Nephron progenitor cell (in vitro differentiated cells): ENCODE results near the gene TBC1D22A.

Experiments used
- DNase-seq: peaks from one replicate; pipeline ENCODE4 v3.0.0; 2021
- H3K27ac Mint-ChIP-seq: 2 replicates; pipeline ENCODE4 v1.8.0; 2021; ENCODE audit warnings: mild to moderate bottlenecking, moderate library complexity, mixed read lengths
- H3K27me3 Mint-ChIP-seq: 2 replicates; pipeline ENCODE4 v1.8.0; 2021; ENCODE audit warnings: mild to moderate bottlenecking, low read depth, mixed read lengths; ENCODE audit not compliant: poor library complexity
- H3K36me3 Mint-ChIP-seq: 2 replicates; pipeline ENCODE4 v1.8.0; 2021; ENCODE audit warnings: low read depth, mixed read lengths
- H3K4me1 Mint-ChIP-seq: 2 replicates; pipeline ENCODE4 v1.8.0; 2021; ENCODE audit warnings: mixed read lengths
- H3K4me3 Mint-ChIP-seq: 2 replicates; pipeline ENCODE4 v1.8.0; 2021; ENCODE audit warnings: mild to moderate bottlenecking, moderate library complexity, mixed read lengths
- H3K9me3 Mint-ChIP-seq: 2 replicates; pipeline ENCODE4 v1.8.0; 2021; ENCODE audit warnings: mild to moderate bottlenecking, moderate library complexity, mixed read lengths
- TF ChIP-seq, protein P1 (sequence below): fragments of 200-600 bp; sonication (generic); IDR thresholded peaks from 2 replicates; pipeline ENCODE4 v1.5.0; 2021; ENCODE audit warnings: antibody characterized with exemption

The TBC1D22A gene

DNA sequence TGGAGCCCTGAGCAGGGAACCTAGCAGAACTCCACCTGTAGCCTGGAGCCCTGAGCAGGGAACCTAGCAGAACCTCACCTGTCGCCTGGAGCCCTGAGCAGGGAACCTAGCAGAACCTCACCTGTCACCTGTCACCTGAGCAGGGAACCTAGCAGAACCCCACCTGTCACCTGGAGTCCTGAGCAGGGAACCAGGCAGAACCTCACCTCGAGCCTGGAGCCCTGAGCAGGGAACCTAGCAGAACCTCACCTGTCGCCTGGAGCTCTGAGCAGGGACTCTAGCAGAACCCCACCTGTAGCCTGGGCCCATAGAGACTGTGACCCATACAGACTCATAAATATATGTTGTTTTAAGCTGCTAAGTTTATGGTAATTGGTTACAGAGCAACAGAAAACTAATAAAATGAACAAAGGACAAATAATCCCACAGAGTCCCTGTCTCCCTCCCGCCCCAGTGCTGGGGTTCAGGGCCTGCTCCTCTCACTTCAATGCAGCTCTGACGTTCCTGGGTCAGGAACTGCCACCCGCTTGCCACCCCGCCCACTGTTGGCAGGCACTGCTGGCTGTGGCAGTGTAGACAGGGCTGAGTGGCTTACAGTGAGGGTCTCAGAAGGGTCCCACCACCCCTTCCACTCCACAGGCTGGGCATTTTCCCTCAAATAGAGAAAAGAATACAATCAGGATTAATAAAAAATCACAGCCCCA is 259.1 kb downstream of the TBC1D22A start:
- Mint-ChIP-seq H3K27me3 (no peaks in the 10 kb centered on the region), H3K36me3 (peaks cover 41% of the 10 kb centered on the region), H3K4me1 (peaks cover 4% of the 10 kb centered on the region), H3K27ac (no peak overlapping the region), H3K4me3 (no peak overlapping the region), H3K9me3 (peaks cover 14% of the 10 kb centered on the region)
- DNase-seq: no peak
- TF ChIP-seq, protein P1, sequence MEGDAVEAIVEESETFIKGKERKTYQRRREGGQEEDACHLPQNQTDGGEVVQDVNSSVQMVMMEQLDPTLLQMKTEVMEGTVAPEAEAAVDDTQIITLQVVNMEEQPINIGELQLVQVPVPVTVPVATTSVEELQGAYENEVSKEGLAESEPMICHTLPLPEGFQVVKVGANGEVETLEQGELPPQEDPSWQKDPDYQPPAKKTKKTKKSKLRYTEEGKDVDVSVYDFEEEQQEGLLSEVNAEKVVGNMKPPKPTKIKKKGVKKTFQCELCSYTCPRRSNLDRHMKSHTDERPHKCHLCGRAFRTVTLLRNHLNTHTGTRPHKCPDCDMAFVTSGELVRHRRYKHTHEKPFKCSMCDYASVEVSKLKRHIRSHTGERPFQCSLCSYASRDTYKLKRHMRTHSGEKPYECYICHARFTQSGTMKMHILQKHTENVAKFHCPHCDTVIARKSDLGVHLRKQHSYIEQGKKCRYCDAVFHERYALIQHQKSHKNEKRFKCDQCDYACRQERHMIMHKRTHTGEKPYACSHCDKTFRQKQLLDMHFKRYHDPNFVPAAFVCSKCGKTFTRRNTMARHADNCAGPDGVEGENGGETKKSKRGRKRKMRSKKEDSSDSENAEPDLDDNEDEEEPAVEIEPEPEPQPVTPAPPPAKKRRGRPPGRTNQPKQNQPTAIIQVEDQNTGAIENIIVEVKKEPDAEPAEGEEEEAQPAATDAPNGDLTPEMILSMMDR: no peak

DNA sequence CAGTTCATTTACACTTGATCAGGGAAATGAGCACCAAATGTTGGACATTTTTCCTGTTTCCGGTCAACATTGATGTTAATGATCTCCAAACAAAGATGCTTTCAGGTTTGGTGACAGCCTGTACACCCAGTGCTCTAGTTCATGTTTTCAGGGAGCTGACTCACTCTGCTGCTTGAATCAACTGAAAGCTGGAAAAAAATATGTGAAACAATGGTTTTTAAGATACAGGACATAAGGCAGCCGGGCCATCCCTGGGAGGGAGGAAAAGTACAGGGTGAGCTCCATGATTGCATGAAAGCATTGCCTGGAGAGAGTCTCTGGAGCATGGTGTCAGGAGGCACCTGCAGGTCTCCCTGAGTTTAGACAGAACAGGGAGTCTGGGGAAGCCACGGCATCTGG is 259.6 kb downstream of the TBC1D22A start:
- no peak for DNase-seq
- Mint-ChIP-seq H3K4me1 (no peaks in the 10 kb centered on the region), H3K9me3 (peaks cover 14% of the 10 kb centered on the region), H3K27me3 (no peaks in the 10 kb centered on the region), H3K4me3 (no peak overlapping the region), H3K36me3 (peaks cover 41% of the 10 kb centered on the region), H3K27ac (no peak overlapping the region)
- TF ChIP-seq, protein P1: no peak

DNA sequence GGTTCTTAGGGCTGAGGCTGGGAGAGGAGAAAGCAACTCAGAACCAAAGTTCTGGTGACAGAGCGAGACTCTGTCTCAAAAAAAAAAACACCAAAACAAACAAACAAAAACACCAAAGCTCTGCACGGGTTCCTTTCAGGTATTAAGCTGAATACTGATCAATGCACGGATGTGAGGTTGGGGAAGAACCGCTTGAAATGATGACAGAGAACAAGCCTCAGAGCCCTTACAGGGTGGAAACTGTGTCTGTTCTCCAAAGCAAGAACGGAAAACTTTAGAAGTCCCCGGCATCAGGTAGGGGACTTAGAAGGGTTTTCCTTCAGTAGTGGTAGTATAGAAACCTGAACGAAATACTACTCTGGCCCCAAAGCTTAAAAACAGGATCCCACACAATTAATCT is 260.0 kb downstream of the TBC1D22A start:
- no peak overlapping the region for H3K27ac Mint-ChIP-seq
- H3K27me3 Mint-ChIP-seq: no peaks in the 10 kb centered on the region
- DNase-seq: no peak
- H3K9me3 Mint-ChIP-seq: peaks cover 14% of the 10 kb centered on the region
- peaks cover 41% of the 10 kb centered on the region for H3K36me3 Mint-ChIP-seq
- H3K4me3 Mint-ChIP-seq: no peak overlapping the region
- H3K4me1 Mint-ChIP-seq: no peaks in the 10 kb centered on the region
- TF ChIP-seq, protein P1: no peak

DNA sequence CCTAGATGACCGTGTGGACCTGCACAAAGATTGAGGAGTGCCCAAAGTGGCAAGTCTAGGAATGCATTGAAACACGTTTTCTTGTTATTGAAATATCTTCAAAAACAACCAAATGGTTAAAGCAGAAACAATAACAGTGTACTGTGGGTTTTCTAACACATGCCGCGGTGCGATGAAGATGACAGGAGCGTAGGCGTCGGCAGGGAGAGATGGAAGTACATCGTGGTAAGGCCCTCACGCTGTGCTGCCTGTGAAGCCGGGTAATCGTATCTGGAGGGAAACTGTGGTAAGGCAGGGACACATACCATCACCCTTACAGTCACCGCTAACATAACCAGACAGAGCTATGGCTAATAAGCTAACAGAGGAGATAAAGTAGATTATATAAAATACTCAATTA is 261.4 kb downstream of the TBC1D22A start:
- Mint-ChIP-seq H3K36me3 (peaks cover 41% of the 10 kb centered on the region), H3K9me3 (peaks cover 14% of the 10 kb centered on the region), H3K4me1 (peaks cover 6% of the 10 kb centered on the region), H3K27me3 (no peaks in the 10 kb centered on the region), H3K4me3 (no peak overlapping the region), H3K27ac (no peak overlapping the region)
- TF ChIP-seq, protein P1: no peak
- DNase-seq: no peak

DNA sequence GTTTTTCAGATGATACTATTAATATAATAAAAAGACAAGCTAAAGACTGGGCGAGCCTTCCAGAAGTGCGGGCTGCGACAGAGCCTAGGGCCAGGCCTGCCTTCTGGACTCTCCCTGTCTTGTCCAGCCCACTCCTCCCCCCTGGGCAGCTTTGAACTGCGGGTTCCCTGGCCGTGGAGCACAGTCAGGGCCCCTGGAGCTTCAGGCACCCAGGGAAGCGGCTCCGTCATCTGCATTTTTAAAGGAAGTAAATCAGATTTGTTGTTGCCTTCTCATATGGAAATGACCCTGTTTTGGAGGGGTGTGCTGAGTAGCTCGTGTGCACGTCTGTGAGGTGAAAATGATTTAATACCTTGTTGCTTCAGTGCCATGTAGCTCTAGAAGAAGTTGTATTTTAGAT is 265.3 kb downstream of the TBC1D22A start:
- Mint-ChIP-seq H3K9me3 (no peaks in the 10 kb centered on the region), H3K4me3 (no peak overlapping the region), H3K27ac (no peak overlapping the region), H3K36me3 (peaks cover 20% of the 10 kb centered on the region), H3K4me1 (peaks cover 19% of the 10 kb centered on the region), H3K27me3 (peaks cover under 1% of the 10 kb centered on the region)
- TF ChIP-seq, protein P1: no peak
- DNase-seq: no peak
